NCI-H748 treated with DMSO at 0.1 percent for 48 hours (cell line): ENCODE data around the gene PIP5K1A.
A peak's percentile ranks its signal among the peaks of the same experiment; 100 is the strongest.
"Not testable (repeated sequence)": the region's sequence is repeated elsewhere in the genome, so short reads cannot be mapped to it uniquely, and the experiment has no call there.

Source experiments
- DNase-seq: peaks from one replicate; lab custom pipeline; 2025; lab: John Stamatoyannopoulos, UW

PIP5K1A gene

GRCh38 chr1:151198254-151199127 is at the start of gene PIP5K1A:
TSS of gene PIP5K1A (plus strand) at chr1:151198552. CDS start at chr1:151198997, 445 bp downstream.
- peak; percentile 98 for DNase-seq

DNA sequence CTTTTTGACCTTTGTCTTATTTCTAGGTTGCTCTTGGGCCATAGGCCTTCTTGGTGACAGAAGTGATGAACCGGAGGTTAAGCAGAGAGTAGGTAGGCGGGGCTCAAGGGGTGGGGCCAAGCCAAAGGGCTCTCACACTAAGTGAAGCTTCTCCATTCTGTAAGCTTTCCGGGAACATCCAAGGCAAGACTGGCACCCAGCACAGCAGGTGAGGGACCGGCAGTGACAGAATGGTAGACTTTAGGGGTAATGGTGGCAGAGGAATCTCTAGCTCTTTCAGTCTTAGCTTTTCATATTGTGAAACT is 41.9 kb upstream of the PIP5K1A start, which contains the start of gene TNFAIP8L2:
Gene TNFAIP8L2, plus strand, starts transcription at position 135 of the 305 bp plus-strand sequence. CDS start 2,049 bp downstream, outside the sequence.
- no peak for DNase-seq

DNA sequence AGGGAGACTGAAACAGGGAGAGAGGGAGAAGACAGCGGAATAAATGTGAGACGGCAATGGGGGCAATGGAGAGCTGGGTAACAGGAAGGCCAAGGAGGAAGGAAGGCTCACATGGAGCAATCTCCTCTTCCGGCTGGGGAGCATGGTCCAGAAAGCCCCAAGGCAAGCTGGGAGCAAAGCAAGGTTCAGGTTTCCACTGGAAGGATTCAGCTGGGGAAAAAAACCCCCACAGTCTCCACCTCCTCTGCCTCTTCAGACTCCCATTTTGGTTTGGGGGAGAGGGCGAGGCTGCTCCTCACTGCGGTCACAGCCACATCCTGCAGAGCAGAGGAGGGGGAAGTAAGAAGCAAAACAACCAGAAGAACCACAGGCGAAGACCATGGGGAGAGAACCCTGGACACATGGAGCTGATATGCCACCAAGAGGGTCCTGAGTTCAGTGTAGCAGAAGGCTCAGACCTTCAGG is 41.3 kb upstream of the PIP5K1A start:
- no peak for DNase-seq

GRCh38 chr1:151158326-151158725 is 40.0 kb upstream of the PIP5K1A start:
- no peak for DNase-seq

DNA sequence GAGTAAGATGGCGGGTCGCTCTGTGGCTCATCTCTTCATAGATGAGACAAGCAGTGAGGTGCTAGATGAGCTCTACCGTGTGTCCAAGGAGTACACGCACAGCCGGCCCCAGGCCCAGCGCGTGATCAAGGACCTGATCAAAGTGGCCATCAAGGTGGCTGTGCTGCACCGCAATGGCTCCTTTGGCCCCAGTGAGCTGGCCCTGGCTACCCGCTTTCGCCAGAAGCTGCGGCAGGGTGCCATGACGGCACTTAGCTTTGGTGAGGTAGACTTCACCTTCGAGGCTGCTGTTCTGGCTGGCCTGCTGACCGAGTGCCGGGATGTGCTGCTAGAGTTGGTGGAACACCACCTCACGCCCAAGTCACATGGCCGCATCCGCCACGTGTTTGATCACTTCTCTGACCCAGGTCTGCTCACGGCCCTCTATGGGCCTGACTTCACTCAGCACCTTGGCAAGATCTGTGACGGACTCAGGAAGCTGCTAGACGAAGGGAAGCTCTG is 39.6 kb upstream of the PIP5K1A start:
- no peak for DNase-seq

- DNase-seq, result no peak
Measured at GRCh38 chr1:151159373-151159772, 39.0 kb upstream of the PIP5K1A start.

- no peak for DNase-seq
Measured at GRCh38 chr1:151164732-151165280, 33.5 kb upstream of the PIP5K1A start.

GRCh38 chr1:151165281-151165737 is 33.0 kb upstream of the PIP5K1A start:
- DNase-seq, result peak; percentile 69

DNA sequence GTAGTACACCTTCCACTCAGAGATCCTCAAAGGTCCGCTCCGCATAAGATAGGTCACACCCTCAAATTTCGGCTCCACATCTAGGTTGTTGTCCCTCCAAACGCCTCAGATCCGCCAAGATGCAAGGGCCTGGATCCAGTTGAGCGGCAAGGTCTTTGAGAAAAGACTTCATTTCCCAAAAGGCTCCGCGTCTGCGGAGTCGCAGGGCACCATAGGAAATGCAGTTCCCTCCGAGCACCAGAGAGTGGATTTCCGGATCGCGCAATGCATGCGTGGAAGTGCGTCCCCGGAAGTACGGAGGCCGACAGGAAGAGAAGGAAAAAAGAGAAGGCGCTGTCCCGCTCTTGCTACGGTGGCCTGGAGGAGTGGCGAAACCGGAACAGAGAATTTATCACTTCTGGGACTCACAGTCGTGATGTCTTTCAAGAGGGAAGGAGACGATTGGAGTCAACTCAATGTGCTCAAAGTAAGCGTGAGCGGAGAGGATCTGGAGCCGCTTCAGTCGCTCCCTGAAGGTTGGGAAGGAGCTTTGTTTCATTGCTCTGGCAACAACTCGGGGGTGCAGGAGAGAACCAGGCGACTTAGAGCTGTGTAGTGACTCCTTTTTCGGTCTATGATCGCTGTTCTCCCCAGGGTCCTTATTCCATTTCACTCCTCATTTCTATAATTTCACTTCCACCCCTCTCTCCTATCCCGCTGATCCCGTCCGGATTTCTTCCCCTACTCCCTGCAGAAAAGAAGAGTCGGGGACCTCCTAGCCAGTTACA is 32.4 kb upstream of the PIP5K1A start, which contains the start of the genes LYSMD1 and SCNM1:
Gene LYSMD1, minus strand, starts transcription at position 165 of the 767 bp plus-strand sequence. CDS start 644 bp downstream, outside the sequence.
Gene SCNM1, plus strand, starts transcription at position 407 of the 767 bp plus-strand sequence. Its CDS starts 9 bp downstream, at position 416.
- peak; percentile 93 for DNase-seq

DNA sequence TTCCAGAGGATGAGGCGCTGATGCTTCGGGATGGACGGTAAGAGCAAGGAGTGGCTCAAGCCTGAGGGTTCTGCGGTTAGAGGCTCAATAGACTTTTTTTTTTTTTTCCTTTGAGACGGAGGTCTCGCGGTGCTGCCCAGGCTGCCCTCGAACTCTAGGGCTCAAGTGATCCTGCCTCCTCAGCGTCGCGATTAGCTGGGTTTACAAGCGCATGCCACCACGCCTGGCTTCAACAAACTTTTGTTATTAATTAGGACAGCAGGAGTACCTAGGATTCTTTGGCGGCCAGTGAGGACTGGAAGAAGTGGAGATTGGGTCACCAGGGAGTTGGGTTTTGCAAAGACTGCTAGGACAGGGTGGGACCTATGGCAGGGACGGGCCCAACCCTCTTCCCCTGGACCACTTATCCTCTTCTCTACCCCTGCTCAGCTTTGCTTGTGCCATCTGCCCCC is 31.8 kb upstream of the PIP5K1A start:
- no peak for DNase-seq

- no peak for DNase-seq
Measured at GRCh38 chr1:151167116-151167515, 31.2 kb upstream of the PIP5K1A start.

DNA sequence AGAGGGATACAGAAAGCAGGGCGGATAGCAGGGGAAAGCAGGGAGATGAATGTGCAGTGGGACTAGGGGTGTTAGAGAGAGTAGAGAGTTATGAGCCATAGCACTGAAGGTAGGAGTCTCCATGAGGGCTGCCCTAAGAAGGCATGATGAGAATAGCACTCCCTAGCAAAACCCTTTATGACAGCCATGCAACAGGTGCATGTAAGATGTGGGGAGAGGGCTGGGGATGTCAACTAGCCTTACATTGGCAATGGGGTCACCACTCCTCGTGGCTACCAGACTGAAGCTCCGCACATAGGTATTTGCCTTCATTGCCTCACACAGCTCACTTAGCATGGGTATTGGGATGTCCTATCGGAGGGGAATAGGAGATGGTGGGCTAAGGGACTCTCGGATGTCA is 27.2 kb upstream of the PIP5K1A start:
- DNase-seq, result no peak

- DNase-seq, result no peak
Measured at GRCh38 chr1:151175041-151175741, 23.2 kb upstream of the PIP5K1A start.

DNA sequence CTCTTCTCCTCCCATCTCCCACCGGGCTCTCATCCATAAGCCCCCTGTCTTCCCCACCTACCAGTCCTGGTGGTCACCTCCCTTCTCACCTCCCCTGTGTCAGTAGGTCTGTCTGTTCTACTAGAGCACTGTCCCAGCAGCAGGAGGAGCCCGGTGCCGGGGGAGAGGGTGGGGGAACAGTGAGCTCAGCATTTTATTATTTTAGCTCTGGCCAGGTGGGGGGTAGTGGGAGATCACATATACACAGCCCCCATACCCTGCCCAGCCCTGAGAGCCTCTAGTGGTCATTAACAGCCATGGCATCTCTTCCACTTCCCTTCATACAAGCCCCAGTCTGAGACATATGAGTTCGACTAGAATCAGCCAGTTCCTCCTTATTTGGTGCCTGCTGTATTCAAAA is 22.5 kb upstream of the PIP5K1A start, which contains the start of gene TMOD4:
Gene TMOD4, minus strand, starts transcription at position 119 of the 400 bp plus-strand sequence. CDS start 1,106 bp downstream, outside the sequence.
- DNase-seq, result no peak

- no peak for DNase-seq
Measured at GRCh38 chr1:151176514-151177045, 21.8 kb upstream of the PIP5K1A start.

DNA sequence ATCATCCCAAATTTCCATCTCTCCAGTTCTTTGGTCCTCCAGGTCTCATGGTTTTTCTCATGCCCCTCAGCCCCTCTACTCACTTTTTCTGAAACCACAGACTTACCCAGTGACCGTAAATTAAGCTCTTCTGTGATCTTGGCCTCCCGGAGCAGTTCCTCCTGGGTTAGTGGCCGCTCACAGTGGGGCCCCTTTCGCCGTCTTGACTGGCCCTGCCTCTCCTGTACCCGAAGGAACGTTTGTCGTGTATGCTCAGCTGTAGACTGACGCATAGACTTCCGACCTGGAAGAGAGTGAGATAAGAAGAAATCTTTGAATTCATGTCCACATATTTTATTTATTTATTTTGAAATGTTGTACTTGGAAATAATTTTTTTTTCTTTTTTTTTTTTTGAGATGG is 14.1 kb upstream of the PIP5K1A start:
- no peak for DNase-seq

GRCh38 chr1:151187205-151187604 is 11.1 kb upstream of the PIP5K1A start:
- no peak for DNase-seq

DNA sequence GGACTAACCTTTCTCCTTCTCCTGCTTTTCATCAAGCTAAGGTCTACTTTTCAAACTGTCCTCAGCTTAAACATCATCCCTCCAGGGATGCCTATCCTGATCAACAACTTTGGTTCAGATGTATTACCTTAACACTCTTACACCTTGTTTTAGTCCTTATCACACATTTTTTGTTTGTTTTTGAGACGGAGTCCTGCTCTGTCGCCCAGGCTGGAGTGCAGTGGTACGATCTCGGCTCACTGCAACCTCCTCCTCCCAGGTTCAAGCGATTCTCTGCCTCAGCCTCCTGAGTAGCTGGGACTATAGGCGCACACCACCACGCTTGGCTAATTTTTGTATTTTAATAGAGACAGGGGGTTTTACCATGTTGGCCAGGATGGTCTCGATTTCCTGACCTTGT is 9.7 kb upstream of the PIP5K1A start:
- not testable (repeated sequence) for DNase-seq

DNA sequence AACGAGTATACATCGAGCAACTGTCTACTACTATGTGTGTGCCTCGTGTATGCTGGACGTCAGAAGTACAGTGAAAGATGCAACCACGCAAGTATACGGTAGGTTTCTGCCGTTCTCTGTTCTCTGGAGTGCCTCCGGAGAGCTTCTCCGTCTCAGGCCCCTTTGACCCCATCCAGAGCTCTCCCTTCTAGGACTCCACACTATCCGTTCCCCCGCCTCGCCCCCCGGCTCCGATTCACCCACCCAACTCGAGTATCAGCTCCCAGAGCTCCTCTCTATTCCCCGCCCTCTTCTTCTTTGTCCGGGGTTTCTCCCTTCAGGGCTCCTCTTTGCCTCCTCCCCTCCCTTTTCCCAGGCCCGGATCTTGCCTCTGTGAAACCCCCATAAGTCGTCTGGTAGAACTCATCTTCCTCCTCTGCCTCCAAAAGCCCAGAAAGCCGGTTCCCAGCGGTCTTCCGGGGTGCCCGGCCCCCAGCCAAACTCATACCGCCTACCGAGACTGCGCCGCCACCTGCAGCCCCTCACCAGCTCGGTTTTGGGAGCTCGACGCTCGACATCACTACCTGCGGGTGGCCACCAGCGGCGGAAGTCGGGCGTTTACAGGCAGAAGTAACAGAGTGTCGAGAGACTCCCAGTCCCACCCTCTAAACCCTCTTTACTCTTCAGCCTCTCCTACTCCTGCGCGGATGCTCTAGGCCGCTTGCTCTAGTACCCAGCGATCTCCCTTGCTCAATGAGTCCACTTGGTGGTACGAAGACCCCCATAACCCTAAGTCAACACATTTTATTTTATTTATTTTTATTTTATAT is 8.5 kb upstream of the PIP5K1A start, which contains the start of gene VPS72:
Gene VPS72, minus strand, starts transcription at position 561 of the 809 bp plus-strand sequence. Its CDS starts 76 bp downstream, at position 485.
- peak; percentile 77 for DNase-seq

GRCh38 chr1:151192047-151192446 is 6.3 kb upstream of the PIP5K1A start:
- DNase-seq, result no peak
